PC-9 (cell line): Measurements from ENCODE around the gene SPRR2D.

Experiments
- EZH2 ChIP-seq: fragments of 200-600 bp; sonication (generic); IDR thresholded peaks from 2 replicates; pipeline ENCODE4 v1.8.0; 2017; ENCODE audit warnings: antibody characterized with exemption, low read depth
- TF ChIP-seq, protein P1 (sequence below): fragments of 200-600 bp; sonication (generic); conservative IDR thresholded peaks from 2 replicates; pipeline ENCODE4 v1.6.1; 2017; ENCODE audit warnings: mixed run types, antibody characterized with exemption, mild to moderate bottlenecking, moderate library complexity

DNA sequence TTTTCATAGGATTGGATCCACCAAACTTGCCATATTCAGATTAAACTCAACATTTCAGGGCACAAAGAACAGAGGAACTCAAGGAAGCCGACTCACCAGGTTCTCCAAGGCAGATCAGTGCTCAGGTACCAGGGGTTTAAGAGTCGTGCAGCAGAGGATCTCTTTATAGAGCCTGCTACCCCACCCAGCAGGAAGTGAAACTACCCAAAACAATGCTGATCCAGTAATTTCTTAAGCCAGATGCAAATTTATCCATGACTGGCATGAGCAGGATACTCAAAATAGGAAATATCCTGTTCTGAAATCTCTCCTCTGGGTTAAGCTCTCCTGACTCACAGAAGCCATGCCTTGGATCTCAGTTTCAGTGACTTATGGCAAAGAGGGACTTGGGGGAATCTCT lies 16.5 kb upstream of the SPRR2D start, which contains the start of gene SPRR2A:
- TF ChIP-seq, protein P1, sequence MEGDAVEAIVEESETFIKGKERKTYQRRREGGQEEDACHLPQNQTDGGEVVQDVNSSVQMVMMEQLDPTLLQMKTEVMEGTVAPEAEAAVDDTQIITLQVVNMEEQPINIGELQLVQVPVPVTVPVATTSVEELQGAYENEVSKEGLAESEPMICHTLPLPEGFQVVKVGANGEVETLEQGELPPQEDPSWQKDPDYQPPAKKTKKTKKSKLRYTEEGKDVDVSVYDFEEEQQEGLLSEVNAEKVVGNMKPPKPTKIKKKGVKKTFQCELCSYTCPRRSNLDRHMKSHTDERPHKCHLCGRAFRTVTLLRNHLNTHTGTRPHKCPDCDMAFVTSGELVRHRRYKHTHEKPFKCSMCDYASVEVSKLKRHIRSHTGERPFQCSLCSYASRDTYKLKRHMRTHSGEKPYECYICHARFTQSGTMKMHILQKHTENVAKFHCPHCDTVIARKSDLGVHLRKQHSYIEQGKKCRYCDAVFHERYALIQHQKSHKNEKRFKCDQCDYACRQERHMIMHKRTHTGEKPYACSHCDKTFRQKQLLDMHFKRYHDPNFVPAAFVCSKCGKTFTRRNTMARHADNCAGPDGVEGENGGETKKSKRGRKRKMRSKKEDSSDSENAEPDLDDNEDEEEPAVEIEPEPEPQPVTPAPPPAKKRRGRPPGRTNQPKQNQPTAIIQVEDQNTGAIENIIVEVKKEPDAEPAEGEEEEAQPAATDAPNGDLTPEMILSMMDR, result no peak
- no peak for TF ChIP-seq EZH2
